Measurements from ENCODE around the gene GABARAP.

DNA sequence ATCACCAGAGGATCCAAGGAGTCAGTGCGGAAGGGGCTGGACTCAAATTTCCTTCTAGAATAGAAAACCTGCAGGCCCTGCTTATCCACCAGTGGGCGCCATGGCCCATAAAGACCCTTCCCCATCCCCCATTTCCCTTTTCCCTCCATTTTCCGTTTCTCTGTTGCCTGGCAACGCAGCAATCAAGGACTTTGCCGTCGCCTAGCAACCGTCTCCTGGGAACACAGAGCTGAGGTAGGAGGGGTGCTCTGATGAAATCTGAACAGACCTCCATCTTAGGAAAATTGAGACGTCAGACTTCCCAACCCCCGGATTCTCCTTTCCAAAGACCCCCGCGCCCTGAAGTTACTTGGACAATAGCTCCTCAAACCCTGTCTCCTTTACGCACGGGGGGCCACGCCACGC is 28.4 kb downstream of the GABARAP start:
- TF ChIP-seq ZNF239 (tag by site-specific recombination; IDR thresholded peaks at IDR 0.05): no peak
- no peak for TF ChIP-seq ZBTB48 (tag by site-specific recombination; IDR thresholded peaks at IDR 0.05)
- TF ChIP-seq ZNF624 (tag by site-specific recombination; IDR thresholded peaks at IDR 0.05): no peak
- no peak for TF ChIP-seq SETDB1 (IDR thresholded peaks at IDR 0.05; ENCODE audit: insufficient read length, low read length)
- no peak for TF ChIP-seq OVOL3 (tag by site-specific recombination; IDR thresholded peaks at IDR 0.05)
